Transverse colon (tissue), 4 donors: Measurements from ENCODE around the gene TEX29.

ENCODE experiments used
- POLR2A ChIP-seq: fragments of 450-650 bp; IDR thresholded peaks from one replicate; pipeline ENCODE4 v1.6.1; 2016; ENCODE audit warnings: antibody characterized with exemption, mild to moderate bottlenecking, moderate library complexity
- POLR2AphosphoS5 ChIP-seq, 3 donors: sonication (generic); formaldehyde crosslinking; IDR thresholded peaks; one replicate each; pipeline ENCODE4 v1.6.1; 2016; ENCODE audit warnings: antibody characterized with exemption in 3 of 3
- TF ChIP-seq, protein P1 (sequence below), 5 experiments: fragments of 200-600 bp in 3 of 5; fragments of 450-650 bp in 2 of 5; sonication (generic) in 3 of 5; IDR thresholded peaks; 1 replicate in 2 of 5; 2 replicates in 3 of 5; pipeline ENCODE4 v1.5.1; 2016 to 2017; ENCODE audit warnings: antibody characterized with exemption in 5 of 5, inconsistent platforms in 3 of 5, mild to moderate bottlenecking in 2 of 5, moderate library complexity in 1 of 5

- TF ChIP-seq, protein P1, sequence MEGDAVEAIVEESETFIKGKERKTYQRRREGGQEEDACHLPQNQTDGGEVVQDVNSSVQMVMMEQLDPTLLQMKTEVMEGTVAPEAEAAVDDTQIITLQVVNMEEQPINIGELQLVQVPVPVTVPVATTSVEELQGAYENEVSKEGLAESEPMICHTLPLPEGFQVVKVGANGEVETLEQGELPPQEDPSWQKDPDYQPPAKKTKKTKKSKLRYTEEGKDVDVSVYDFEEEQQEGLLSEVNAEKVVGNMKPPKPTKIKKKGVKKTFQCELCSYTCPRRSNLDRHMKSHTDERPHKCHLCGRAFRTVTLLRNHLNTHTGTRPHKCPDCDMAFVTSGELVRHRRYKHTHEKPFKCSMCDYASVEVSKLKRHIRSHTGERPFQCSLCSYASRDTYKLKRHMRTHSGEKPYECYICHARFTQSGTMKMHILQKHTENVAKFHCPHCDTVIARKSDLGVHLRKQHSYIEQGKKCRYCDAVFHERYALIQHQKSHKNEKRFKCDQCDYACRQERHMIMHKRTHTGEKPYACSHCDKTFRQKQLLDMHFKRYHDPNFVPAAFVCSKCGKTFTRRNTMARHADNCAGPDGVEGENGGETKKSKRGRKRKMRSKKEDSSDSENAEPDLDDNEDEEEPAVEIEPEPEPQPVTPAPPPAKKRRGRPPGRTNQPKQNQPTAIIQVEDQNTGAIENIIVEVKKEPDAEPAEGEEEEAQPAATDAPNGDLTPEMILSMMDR (IDR thresholded peaks at IDR 0.05) = no peak
- TF ChIP-seq POLR2A = no peak
- no peak for TF ChIP-seq POLR2AphosphoS5 (IDR thresholded peaks at IDR 0.05)
These were observed 5.6 kb downstream of the TEX29 start for GRCh38 chr13:111325941-111326620.
